ENCODE results near the gene ZNF521.

The ZNF521 gene

GRCh38 chr18:25370391-25370790 lies 18.4 kb upstream of the ZNF521 start:
- no peak for TF ChIP-seq TAF1 (IDR thresholded peaks at IDR 0.05; ENCODE audit: borderline replicate concordance, insufficient read depth, low read length)

- TF ChIP-seq TAF1 (IDR thresholded peaks at IDR 0.05; ENCODE audit: borderline replicate concordance, insufficient read depth, low read length) (no peak), POLR2AphosphoS5 (IDR thresholded peaks at IDR 0.05; ENCODE audit: low read depth, low read length) (no peak), FOXP2 (optimal IDR thresholded peaks at IDR 0.05; ENCODE audit: borderline replicate concordance, extremely low read depth, extremely low read length, insufficient read depth) (no peak)
These were observed 13.3 kb upstream of the ZNF521 start for GRCh38 chr18:25365242-25365641.

- TF ChIP-seq FOXP2 (optimal IDR thresholded peaks at IDR 0.05; ENCODE audit: borderline replicate concordance, extremely low read depth, extremely low read length, insufficient read depth), result no peak
- TF ChIP-seq REST (IDR thresholded peaks at IDR 0.05; ENCODE audit: insufficient read depth in 1 of 2, low read depth in 2 of 2, low read length in 2 of 2), result no peak
- no peak for TF ChIP-seq POLR2AphosphoS5 (IDR thresholded peaks at IDR 0.05; ENCODE audit: low read depth, low read length)
- no peak for TF ChIP-seq SIN3A (IDR thresholded peaks at IDR 0.05; ENCODE audit: borderline replicate concordance, insufficient read depth, low read length)
- no peak for TF ChIP-seq TAF1 (IDR thresholded peaks at IDR 0.05; ENCODE audit: borderline replicate concordance, insufficient read depth, low read length)
These were observed 12.8 kb upstream of the ZNF521 start for GRCh38 chr18:25364732-25365131.

DNA sequence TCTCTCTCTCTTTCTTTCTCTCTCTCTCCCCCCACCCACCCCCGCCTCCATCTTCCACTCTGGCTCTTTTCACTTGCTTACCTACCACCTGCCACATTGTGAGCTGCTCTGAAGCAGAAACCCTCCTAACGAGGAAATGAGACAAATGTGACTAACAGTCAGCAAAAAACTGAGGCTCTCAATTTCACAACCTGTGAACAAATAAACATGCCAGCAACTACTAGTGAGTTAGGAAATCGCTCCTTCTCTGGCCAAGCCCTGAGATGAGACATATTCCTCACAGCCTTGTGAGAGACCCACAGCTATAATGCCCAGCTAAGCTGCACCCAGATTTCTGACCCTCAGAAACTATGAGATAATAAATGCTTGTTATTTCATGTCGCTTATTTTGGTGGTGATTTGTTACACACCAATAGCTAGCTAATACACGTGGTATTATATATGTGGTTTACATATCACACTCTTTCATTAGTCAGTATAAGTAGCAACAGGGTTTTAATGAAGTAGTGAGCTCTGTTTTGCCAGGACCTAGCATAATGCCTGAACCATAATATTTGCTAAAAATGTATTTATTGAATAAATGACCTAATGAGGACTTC lies 8.4 kb upstream of the ZNF521 start:
- no peak for TF ChIP-seq TAF1 (IDR thresholded peaks at IDR 0.05; ENCODE audit: borderline replicate concordance, insufficient read depth, low read length)
- TF ChIP-seq FOXP2 (optimal IDR thresholded peaks at IDR 0.05; ENCODE audit: borderline replicate concordance, extremely low read depth, extremely low read length, insufficient read depth), result no peak
- TF ChIP-seq SIN3A (IDR thresholded peaks at IDR 0.05; ENCODE audit: borderline replicate concordance, insufficient read depth, low read length), result no peak
- TF ChIP-seq POLR2AphosphoS5 (IDR thresholded peaks at IDR 0.05; ENCODE audit: low read depth, low read length), result no peak
- no peak for TF ChIP-seq REST (IDR thresholded peaks at IDR 0.05; ENCODE audit: insufficient read depth in 1 of 2, low read depth in 2 of 2, low read length in 2 of 2)

DNA sequence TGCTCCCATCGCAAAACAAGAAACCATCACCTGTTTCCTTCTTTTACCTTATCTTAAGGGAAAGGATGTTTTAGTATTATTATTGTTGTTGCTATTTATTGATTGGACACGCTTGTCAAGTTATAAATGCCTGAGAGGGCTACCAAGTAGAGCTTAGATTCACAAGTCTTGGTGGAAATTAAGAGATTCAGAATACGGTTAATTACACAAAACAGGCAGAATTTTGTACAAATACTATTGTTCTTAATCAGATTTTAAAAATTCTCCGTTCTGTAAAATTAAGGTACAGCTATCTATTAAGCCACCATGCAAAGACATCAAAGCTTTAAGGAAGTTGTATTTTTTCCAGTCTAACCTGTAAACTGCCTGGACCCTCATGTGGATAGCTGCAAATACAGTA lies 1.1 kb upstream of the ZNF521 start:
- TF ChIP-seq TAF1 (IDR thresholded peaks at IDR 0.05; ENCODE audit: borderline replicate concordance, insufficient read depth, low read length) (no peak), FOXP2 (optimal IDR thresholded peaks at IDR 0.05; ENCODE audit: borderline replicate concordance, extremely low read depth, extremely low read length, insufficient read depth) (no peak), SIN3A (IDR thresholded peaks at IDR 0.05; ENCODE audit: borderline replicate concordance, insufficient read depth, low read length) (no peak), REST (IDR thresholded peaks at IDR 0.05; ENCODE audit: insufficient read depth in 1 of 2, low read depth in 2 of 2, low read length in 2 of 2) (no peak), POLR2AphosphoS5 (IDR thresholded peaks at IDR 0.05; ENCODE audit: low read depth, low read length) (no peak)

DNA sequence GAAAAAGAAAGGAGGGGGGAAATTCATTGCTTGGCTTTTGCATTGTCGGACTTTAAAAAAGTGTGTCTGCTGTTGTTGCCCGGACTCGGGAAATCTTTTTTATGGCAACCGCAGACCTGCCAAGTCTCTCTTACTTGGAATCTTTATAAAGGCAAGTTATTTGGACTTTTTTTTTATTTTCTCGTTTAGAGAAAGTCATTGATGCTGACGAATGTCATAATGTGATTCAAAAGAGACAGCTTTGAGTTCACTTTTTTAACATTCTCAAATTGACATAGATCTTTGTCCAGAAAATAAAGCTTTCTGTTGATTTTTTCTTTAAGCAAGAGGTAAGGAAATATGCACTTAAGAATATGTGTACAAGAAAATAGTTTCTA lies 651 bp upstream of the ZNF521 start:
- TF ChIP-seq REST (IDR thresholded peaks at IDR 0.05; ENCODE audit: insufficient read depth in 1 of 2, low read depth in 2 of 2, low read length in 2 of 2) (no peak), FOXP2 (optimal IDR thresholded peaks at IDR 0.05; ENCODE audit: borderline replicate concordance, extremely low read depth, extremely low read length, insufficient read depth) (no peak), TAF1 (IDR thresholded peaks at IDR 0.05; ENCODE audit: borderline replicate concordance, insufficient read depth, low read length) (no peak), POLR2AphosphoS5 (IDR thresholded peaks at IDR 0.05; ENCODE audit: low read depth, low read length) (no peak), SIN3A (IDR thresholded peaks at IDR 0.05; ENCODE audit: borderline replicate concordance, insufficient read depth, low read length) (no peak)

Measured in PFSK-1 (cell line).